Cardiac fibroblast (primary cell): ENCODE results near the gene RFC3.
"Not testable (repeated sequence)": the region's sequence is repeated elsewhere in the genome, so short reads cannot be mapped to it uniquely, and the experiment has no call there.

Experiments used
- DNase-seq, 2 donors: peaks; one replicate each; pipeline versions ENCODE4 v3.0.0 to v3.0.0-alpha.2; 2010; ENCODE audit warnings: low read depth in 2 of 2
- H3K4me3 ChIP-seq, 2 donors: replicated peaks in 1 of 2; 1 replicate in 1 of 2; 2 replicates in 1 of 2; pipeline ENCODE4 v1.5.1; 2011; ENCODE audit warnings: low read depth in 2 of 2, low read length in 2 of 2, mild to moderate bottlenecking in 2 of 2, moderate library complexity in 1 of 2
- TF ChIP-seq, protein P1 (sequence below): IDR thresholded peaks from one replicate; pipeline ENCODE4 v1.5.1; 2011; ENCODE audit warnings: low read depth, mild to moderate bottlenecking, low read length, inconsistent platforms

The RFC3 gene

GRCh38 chr13:33796095-33796494 lies 21.9 kb upstream of the RFC3 start:
- H3K4me3 ChIP-seq = no peak overlapping the region
- DNase-seq = no peak
- TF ChIP-seq, protein P1, sequence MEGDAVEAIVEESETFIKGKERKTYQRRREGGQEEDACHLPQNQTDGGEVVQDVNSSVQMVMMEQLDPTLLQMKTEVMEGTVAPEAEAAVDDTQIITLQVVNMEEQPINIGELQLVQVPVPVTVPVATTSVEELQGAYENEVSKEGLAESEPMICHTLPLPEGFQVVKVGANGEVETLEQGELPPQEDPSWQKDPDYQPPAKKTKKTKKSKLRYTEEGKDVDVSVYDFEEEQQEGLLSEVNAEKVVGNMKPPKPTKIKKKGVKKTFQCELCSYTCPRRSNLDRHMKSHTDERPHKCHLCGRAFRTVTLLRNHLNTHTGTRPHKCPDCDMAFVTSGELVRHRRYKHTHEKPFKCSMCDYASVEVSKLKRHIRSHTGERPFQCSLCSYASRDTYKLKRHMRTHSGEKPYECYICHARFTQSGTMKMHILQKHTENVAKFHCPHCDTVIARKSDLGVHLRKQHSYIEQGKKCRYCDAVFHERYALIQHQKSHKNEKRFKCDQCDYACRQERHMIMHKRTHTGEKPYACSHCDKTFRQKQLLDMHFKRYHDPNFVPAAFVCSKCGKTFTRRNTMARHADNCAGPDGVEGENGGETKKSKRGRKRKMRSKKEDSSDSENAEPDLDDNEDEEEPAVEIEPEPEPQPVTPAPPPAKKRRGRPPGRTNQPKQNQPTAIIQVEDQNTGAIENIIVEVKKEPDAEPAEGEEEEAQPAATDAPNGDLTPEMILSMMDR = no peak

GRCh38 chr13:33797622-33798021 lies 20.3 kb upstream of the RFC3 start:
- TF ChIP-seq, protein P1 = no peak
- H3K4me3 ChIP-seq = peak overlapping the region in 1 of 2 donors; percentile 3
- peak; percentile 21 to 29 for DNase-seq

GRCh38 chr13:33798023-33798422 lies 19.9 kb upstream of the RFC3 start:
- no peak for DNase-seq

GRCh38 chr13:33799950-33800592 lies 17.9 kb upstream of the RFC3 start:
- no peak overlapping the region for H3K4me3 ChIP-seq
- peak; percentile 64 to 72 for DNase-seq
- TF ChIP-seq, protein P1 = peak; percentile 42

More at GRCh38 chr13:33798023-33798422, 19.9 kb upstream of the RFC3 start:
- H3K4me3 ChIP-seq = no peak overlapping the region
- TF ChIP-seq, protein P1 = no peak

DNA sequence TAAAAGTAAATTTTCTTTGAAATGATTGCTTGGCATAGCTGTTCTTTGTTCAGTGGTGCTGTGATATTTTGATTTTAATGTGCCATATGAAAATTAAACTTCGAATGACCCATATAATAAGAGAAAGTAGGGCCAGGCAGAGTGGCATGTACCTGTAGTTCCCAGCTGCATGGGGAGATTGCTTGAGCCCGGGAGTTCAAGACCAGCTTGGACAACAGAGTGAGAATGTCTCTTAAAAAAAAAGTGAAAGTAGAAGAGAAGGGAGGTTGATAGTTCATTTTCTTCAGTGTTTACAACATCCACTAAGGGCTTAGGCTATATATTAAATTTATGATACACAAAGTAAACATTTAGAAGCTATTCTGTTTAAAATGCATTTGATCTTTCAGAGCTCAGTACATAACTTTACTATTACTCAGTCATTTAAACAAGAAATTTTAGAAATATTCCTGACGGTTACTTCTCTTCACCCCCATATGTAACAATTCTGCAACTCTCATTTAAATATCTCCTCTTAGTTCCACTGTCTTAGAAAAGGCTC lies 17.2 kb upstream of the RFC3 start:
- no peak for DNase-seq
- no peak overlapping the region for H3K4me3 ChIP-seq
- TF ChIP-seq, protein P1 = no peak

GRCh38 chr13:33806470-33807248 lies 11.3 kb upstream of the RFC3 start:
- TF ChIP-seq, protein P1 = no peak
- DNase-seq = no peak
- no peak overlapping the region for H3K4me3 ChIP-seq

- not testable (repeated sequence) for DNase-seq, H3K4me3 ChIP-seq
Observed at GRCh38 chr13:33812829-33813228, 5.1 kb upstream of the RFC3 start.
